Inflammatory macrophage treated with lipopolysaccharide for 1 hour (primary cell): ENCODE results near the gene XKRX.

Experiments
- DNase-seq, 2 donors: peaks; one replicate each; pipeline ENCODE4 v3.0.0-alpha.2; 2020 to 2022

XKRX gene

DNA sequence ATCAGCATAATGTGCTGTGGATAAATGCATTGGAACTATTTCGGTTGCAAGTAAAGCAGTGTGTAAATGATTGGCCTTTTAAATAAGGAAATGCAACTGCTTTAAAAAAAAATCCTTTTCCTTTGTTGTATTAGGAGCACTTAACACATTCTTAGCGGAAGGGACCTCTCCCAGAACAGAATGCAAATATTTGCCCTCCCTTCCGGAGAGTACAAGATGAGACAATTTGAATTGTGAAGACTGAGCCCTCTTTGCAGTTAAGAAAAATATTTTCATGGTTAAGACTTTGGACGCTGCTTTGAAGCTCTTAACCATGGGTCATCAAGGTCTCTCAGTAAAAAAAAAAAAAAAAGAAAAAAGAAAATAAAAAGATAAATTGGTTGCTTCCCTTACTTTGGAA lies 45.1 kb downstream of the XKRX start:
- no peak for DNase-seq

DNA sequence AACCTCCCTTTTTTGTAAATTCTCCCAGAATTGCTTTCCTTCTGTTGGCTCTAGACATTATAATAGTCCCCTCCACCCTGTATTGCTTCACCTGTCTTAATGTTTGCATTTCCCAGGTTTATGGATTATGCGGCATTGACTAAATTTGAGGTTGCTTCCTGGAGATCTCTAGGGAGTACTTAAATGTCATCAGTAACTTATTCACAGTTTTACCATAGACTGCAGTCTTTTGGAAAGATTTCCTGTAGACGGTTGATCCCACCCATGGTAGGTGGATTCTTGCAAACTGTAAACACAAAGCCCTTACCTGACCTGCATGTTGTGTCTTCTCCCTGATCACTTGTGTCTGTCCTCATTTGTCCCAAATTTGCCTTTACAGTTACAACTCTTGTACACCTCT lies 48.3 kb downstream of the XKRX start:
- no peak for DNase-seq

DNA sequence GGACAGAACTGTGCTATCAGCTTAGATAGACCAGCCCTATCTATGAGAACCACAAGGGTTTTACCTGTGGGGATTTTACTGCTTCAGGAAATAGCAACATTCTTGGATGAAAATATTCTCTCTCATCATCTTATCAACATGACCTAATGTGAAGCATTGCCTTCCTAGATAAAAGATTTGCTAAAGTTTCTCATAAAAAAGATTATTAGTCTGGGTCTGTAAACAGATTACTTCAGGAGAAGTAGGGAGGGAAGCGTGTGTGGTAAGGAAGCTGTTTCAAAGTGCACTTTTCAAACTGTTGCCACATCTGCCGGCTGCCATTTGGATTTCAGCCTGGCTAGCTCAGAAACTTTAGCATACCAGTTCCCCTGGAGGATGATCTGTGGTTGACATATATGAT lies 54.4 kb downstream of the XKRX start, which contains the start of gene NOX1:
NOX1 (minus strand) TSS at position 35 of the 400 bp plus-strand sequence. CDS start 220 bp downstream, outside the sequence.
- DNase-seq = no peak

DNA sequence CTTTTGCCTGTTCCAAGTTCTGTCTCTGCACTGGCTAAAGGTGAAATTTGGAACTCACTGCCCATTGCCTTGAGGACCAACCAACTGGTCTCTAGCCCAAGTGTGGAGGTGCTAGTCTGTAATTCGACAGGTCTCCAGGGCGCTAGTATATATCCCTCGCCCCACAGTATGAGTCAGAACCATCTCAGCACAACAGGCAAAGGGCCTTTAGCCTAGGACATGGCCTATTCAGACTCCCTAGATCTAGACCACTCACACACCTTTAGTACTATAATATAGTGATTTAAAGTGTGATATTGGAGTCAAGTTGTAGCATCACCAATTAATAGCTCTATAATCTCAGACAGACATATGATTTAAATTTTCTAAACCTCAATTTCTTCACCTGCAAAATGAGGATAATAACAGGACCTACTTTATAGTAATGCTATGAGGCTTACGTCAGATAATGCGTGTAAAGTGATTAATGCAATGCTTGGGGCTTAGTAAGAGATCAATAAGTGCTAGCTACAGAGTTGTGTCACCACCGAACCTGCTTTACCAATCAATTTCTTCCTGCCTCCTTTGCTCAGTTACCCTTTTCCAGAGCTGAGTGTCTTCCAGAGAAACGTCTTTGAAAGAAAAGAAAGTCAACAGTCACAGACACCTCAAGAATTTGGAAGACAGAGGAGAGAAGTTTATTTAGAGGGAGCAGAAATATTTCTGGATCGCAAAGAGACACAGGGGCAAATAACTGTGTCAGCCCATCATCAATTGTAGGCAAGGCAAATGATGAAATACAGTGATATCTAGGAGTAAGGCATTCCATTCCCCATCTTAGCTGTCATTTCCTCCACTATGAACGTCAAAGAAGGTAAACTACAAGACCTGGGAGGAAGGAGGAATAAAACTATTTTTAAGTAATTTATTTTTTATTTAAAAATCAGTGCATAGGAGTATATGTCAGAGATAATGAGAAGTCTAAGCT lies 56.8 kb downstream of the XKRX start:
- no peak for DNase-seq

DNA sequence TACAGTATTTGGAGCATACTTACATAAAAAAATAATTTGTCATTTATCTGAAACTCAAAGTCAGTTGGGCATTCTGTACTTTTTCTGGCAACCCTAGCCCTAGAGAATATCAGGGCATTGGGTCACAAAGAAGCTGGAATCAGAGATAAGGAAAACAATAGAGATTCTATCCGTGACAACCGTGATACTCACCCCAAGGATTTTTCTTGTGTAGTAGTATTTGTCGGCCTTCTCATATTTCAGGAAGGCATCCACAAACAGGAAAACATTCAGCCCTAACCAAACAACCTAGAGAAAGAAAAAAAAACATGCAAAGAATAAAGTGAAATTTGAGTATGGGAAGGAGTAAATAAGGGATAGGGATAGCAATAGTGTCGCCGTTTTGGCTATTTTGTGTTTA lies 58.2 kb downstream of the XKRX start:
- DNase-seq = no peak

DNA sequence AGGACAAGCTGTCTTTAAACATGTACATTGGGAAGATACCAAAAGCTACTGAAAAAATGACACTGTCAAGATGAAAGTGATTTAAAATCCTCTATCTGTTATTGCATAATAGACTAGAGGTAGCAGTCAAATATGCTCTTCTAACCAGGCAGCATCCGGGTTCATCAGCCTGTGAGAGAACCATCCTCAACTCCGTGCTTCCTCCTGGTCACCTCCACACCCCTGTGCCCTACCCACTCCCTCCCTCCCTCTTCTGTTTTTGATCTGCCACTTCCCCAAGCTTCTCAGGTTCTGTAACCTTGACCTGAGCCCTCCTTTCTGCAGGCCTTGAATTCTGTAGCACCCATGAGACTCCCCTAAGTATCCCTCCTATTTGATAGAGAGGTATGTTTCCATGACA lies 60.4 kb downstream of the XKRX start:
- DNase-seq = no peak

DNA sequence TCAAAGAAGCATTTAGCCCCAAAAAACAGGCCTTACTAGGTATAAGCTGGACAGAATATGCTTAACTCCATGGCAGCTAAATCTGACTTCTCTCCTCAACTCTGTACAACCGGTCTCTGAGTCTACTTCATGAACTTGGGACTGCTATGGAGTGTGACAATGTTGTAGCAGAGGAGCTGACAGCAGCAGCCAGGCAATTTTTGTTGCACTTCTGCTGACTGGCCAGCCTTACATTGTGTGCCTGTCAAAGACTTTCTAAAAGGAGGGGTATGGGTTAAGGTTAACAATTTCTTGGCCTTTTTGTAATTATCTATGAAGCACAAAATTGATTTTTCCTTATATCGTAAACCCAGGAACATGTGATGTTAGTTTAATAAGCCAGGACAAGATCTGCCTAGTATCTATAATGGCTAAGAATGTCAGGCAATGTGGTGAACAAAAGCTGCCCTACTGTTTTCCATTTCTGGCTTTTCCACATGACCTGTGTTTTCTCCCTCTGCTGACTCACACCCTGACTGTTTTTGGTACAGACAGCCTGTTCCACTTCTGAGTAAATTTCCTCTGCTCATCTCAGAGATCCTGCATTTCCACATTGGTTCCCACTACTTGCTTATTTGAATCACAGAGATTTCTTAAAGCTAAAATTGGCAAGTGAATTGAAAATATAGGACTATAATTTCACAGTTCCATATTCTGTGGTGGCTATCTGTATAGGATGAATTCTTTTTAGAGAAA lies 63.9 kb downstream of the XKRX start:
- peak in 1 of 2 donors; percentile 6 for DNase-seq
